ENCODE data around the gene LMTK2.

LMTK2 gene

DNA sequence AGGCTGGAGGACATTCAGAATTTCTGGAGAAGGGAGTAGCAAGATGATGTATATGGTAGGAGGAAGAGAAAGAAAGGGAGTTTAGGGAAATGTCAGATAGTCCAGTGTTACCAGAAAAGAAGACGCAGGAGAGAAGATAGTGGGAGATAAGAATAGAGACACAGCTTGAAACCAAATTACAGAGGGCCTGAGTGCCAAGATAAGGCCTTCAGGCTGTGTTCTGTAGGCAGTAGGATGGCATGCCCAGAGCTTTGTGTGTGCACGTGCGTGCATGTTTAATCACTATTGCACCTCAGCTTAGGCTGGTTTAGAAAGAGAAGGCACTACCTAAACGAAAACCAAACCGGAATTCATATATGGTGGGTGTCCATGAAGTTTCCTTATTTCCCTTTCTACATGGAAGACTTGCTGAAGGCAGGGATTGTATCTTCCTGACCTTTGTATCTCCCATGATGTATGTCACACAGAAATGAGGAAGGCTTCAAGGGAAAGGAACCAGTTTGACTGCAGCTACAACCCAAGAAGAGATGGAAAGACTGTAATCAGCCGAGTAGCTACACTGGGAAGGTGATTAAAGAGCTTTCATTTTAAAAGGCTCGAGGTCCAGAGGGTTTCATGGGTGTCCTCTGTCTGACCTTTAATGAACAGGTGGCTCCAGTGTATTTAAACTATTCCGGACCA is 68.7 kb downstream of the LMTK2 start:
- no peak for DNase-seq (ENCODE audit: low read depth in 2 of 2)

DNA sequence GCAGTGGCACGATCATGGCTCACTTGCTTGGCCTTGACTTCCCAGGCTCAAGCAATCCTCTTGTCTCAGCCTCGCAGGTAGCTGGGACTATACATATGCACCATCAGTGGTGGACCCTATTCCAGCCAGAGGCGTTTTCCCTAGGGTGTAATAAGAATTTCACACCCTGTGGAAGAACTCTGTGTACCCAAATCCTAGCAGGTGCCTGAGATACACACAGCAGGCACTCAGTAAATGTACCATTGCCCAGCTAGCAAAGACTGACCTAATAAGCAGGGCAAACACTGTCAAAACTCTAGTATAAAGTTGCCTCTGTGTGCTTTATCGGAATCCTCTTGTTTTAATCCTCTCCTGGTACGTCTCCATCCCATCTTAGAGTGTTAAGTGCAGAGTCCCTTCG is 70.9 kb downstream of the LMTK2 start:
- DNase-seq (ENCODE audit: low read depth in 2 of 2): no peak

DNA sequence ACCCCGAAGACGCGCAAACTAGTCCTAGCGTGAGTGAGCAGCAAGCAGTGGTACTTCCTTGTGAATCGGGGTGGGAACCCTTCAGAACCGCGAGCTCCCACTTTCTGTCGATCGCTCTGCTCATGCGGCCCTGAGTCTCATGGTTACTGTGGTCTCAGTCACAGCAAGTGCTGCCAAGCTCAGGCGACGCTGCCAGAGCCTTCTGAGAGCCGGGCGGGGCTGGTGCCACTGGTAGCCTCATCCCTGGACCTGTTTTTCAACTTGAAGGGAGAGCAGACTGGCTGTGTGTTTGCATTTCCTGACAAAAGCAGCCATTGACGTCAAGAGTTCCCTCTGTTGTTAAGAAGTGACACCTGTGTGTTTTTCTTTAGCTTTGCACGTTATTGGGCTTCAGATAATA is 71.7 kb downstream of the LMTK2 start:
- DNase-seq (ENCODE audit: low read depth in 2 of 2): no peak

DNA sequence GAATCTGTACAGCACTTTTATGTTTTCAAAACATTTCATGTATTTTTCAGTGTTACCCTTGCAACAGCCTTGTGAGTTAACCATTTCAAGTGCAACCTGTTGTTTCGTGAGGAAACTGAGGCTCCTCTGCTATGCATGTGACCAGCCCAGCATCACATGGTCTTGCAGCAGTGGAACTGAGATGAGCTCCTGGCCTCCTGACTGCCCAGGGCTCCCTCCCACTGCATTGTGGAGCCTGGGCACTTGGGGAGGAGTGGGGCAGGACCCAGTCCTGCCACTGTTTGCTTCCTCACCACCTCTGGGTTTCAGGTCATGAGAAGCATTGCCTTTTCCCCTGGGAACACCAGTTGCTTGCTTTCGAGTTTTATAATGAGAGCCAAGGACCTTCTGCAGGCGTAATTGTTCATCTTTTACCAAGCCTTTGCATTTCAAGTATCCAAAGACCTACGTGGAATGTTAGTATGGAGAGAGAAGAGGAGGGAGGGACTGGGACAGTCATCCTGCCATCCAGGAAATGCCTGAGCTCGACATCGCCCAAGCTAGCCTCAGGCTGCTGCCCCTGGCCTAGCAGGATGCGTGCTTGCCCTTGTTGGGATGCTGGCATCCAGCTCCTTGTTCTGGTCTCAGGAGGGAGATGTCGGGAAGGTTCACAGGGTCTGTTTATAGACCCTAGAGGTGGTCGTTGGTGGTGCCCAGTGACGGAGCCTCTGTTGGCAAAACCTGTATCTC is 72.3 kb downstream of the LMTK2 start:
- no peak for DNase-seq (ENCODE audit: low read depth in 2 of 2)

DNA sequence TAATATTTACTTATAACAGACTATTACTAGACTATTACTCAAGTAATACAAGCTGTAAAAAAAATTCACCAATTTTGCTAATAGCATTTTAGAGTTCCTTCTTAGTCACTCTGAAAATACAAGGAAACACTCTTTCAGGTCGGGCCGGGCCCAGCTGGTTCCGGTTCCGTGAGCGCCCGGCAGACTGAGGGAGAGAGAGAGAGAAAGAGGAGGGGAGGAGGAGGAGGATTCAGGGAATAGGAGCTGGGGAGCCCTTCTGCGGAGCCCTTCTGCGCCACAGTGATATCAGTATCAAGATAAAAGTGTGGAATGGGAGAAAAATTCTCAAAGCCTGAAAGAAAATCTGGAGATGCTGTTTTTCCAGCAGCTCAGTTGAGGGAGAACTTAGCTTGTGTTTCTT is 74.1 kb downstream of the LMTK2 start:
- no peak for DNase-seq (ENCODE audit: low read depth in 2 of 2)

DNA sequence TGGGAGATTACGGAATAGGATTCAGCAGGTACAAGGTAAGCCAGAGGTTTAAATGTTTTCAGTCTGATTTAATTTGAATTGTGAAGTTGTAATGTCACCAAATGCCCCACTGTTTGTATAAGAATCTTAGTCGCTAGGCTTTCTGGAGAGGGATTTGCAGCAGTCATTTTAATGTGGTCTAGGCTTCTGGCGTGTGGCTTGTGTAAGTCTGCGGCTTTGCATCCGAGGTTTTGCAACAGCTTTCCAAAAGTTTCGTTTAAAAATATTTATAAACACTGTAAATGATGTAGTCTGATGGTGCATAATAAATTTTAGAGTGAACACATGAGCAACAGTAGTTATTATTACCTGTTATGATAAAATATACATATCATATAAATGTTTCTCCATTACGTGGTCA is 78.4 kb downstream of the LMTK2 start:
- no peak for DNase-seq (ENCODE audit: low read depth in 2 of 2)

DNA sequence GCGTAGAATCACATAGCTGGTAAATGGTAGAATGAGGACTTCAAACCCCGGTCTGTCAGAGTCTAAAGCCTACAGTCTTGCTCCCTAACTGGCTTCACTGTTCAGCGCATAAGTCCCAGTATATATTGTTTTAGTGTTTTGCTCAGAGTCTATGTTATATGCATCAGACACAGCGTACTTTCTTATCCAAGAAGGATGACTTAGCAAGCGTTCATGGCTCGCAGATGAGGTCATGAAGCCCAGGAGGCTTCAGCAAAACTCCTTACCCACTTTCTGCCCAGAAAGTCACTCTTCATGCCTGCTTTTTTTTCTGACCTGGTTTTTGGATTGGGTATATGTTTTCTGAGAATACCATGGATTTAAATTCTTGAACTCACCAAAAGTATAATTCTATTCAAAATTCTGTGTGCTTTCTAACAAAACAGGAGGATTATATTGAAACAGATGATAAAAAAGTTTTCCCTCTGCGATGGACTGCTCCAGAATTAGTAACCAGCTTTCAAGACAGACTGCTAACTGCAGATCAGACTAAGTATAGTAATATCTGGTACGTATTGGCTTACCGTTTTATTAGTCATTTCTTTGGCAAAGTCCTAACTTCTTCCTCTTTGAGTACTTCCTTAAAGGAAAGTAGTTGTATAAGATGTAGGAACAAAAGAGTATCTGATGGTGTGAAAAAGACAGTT is 79.9 kb downstream of the LMTK2 start:
- no peak for DNase-seq (ENCODE audit: low read depth in 2 of 2)

DNA sequence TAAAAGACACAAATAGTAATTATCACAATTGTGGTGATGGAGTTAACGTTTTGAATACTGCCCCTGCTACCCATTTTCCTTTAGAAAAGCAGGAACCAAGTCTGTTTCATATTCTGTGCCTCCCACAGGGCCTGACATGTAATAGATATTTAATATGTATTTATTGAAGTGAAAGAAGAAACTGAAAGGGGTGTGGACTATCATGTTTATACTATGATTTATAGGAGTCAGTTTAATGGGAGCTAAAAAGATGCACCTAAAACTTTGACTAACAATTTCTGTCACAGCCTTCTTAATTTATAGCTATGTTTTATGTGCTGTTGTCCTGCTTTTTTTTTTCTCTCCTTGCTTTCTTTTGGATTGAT is 80.5 kb downstream of the LMTK2 start:
- DNase-seq (ENCODE audit: low read depth in 2 of 2): no peak

DNA sequence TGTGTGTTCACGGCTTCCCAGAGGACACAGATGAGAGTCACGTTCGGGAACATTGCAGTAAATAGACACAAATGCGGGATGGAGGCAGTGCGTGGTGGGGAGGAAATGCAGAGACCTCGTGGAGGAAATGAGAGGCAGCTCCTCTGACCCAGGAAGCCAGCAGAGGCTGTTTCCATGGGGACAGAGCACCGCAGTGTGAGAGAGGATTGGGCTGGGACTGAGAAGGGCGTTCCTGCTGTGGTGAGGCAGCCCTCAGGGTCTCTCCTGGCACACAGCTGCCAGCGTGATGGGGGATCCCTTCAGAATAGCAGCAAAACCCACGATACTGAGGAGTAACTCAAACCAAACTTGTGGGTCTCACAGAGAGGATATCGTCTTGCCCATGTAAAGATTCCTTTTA is 82.9 kb downstream of the LMTK2 start:
- DNase-seq (ENCODE audit: low read depth in 2 of 2): no peak

DNA sequence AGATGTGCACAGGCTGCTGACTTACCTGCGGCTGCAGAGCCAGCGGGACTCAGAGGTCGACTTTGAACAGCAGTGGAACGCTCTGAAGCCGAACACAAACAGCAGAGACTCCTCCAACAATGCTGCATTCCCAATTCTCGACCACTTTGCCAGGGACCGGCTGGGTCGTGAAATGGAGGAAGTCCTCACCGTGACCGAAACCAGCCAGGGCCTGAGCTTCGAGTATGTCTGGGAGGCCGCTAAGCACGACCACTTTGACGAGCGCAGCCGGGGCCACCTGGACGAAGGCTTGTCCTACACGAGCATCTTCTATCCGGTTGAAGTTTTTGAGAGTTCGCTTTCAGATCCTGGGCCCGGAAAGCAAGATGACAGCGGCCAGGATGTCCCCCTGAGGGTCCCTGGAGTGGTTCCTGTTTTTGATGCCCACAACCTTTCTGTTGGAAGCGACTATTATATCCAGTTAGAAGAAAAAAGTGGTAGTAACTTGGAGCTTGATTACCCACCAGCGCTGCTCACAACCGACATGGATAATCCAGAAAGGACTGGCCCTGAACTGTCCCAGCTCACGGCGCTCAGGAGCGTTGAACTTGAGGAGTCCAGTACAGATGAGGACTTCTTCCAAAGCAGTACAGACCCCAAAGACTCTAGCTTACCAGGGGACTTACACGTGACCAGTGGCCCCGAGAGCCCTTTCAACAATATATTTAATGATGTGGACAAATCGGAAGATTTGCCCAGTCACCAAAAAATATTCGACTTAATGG is 85.2 kb downstream of the LMTK2 start:
- DNase-seq (ENCODE audit: low read depth in 2 of 2): no peak

DNA sequence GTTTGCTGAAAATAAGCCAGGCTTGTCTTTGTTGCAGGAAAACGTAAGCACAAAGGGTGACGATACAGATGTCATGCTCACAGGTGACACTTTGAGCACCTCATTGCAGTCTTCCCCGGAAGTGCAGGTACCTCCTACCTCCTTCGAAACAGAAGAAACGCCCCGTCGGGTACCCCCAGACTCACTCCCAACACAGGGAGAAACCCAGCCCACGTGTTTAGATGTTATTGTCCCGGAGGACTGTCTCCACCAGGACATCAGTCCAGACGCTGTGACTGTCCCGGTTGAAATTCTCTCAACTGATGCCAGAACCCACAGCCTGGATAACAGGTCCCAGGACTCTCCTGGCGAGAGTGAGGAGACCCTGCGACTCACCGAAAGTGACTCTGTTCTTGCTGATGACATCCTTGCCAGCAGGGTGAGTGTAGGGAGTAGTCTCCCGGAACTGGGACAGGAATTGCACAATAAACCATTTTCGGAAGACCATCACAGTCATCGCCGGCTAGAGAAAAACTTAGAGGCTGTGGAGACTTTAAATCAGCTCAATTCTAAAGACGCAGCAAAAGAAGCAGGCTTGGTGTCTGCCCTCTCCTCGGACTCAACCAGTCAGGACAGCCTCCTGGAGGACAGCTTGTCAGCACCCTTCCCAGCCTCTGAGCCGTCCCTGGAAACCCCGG is 86.3 kb downstream of the LMTK2 start:
- DNase-seq (ENCODE audit: low read depth in 2 of 2): no peak

DNA sequence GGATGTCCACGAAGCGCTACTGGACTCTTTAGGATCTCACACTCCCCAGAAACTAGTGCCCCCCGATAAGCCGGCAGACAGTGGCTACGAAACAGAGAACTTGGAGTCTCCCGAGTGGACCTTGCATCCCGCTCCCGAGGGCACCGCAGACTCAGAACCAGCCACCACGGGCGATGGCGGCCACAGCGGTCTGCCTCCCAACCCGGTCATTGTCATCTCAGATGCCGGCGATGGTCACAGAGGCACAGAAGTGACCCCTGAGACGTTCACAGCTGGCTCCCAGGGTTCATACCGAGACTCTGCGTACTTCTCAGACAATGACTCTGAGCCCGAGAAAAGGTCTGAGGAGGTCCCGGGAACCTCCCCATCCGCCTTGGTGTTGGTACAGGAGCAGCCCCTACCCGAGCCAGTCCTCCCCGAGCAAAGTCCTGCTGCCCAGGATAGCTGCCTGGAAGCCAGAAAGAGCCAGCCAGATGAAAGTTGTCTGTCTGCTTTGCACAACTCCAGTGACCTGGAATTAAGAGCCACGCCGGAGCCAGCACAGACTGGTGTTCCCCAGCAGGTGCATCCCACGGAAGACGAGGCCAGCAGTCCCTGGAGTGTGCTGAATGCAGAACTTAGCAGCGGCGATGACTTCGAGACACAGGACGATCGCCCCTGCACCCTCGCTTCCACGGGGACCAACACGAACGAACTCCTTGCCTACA is 87.0 kb downstream of the LMTK2 start:
- no peak for DNase-seq (ENCODE audit: low read depth in 2 of 2)

DNA sequence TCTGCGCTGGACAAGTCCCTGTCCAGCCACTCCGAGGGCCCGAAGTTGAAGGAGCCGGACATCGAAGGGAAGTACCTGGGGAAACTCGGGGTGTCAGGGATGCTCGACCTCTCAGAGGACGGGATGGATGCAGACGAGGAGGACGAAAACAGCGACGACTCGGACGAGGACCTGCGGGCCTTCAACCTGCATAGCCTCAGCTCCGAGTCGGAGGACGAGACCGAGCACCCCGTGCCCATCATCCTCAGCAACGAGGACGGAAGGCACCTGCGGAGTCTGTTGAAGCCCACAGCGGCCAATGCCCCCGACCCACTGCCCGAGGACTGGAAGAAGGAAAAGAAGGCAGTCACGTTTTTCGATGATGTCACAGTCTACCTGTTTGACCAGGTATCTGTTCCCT is 87.5 kb downstream of the LMTK2 start:
- no peak for DNase-seq (ENCODE audit: low read depth in 2 of 2)

DNA sequence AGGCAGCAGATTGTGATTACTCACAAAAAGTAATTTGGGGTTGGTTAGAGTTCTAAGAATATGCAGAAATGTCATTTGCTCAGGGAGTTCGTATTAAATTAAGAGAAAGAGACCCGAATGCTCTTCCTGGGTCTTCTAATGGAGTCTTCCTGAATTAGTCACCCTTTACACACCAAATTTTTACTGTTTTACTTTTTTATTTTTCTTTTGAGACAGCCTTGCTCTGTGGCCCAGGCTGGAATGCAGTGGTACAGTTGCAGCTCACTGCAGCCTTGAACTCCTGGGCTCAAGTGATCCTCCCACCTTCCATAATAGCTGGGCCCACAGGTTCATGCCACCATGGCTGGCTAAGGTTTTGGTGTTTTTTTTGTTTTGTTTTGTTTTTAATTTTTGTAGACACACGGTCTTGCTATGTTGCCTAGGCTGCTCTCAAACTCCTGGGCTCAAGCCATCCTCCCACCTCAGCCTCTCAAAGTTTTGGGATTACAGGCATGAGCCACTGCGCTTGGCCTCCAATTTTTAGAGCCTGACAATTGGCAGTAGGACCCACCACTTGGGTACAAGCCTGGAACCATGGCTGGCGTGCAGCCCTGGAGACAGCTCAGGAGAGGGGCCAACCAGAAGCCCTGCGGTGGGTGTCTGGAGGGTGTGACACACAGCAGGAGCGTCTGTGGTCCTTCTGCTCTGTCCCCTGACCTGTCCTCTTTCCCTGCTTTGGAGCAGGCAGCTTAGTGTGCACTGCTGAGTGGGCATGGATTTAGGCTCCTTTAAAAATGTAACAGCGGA is 88.2 kb downstream of the LMTK2 start:
- DNase-seq (ENCODE audit: low read depth in 2 of 2): no peak

DNA sequence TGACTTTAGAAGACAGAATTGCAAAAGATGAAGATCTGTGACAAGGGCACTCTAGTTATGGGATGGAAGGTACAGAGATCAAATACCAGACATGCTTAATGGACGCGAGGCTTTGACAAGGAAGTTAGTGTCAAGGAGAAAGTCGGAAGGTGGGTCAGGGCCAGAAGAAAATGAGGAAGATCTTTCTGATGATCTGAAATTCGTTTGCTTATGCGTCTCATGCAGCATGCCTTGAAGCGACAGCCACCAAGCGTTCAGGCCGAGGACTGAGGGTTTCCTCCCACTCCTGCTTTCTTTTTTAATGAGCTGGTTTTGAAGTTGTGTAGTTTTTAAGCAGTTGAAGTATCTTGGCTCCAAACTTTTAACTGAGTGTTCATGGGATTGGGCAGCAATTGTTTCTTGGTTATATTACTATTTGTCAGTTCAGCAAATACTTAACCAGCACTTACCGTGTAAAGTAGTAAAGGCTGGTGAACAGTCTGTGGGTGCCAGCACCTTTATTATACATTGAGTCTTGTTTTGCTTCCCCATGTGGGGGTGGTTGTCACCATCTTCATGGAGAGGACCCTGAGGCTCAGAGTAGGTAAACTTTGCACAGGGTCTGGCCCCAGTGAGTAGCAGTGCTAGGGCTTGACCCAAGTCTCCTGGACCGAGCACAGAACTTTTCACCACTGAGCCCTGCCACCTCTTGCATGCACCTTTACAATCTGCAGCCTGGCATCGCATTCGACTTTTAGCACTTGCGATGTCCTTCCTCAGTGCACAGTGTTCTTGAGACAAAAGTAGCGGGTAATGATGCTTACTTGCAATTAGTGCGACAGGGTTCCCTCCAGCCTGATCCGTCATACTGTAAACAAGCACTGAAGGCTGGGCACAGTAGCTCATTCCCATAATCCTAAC is 90.3 kb downstream of the LMTK2 start:
- no peak for DNase-seq (ENCODE audit: low read depth in 2 of 2)

DNA sequence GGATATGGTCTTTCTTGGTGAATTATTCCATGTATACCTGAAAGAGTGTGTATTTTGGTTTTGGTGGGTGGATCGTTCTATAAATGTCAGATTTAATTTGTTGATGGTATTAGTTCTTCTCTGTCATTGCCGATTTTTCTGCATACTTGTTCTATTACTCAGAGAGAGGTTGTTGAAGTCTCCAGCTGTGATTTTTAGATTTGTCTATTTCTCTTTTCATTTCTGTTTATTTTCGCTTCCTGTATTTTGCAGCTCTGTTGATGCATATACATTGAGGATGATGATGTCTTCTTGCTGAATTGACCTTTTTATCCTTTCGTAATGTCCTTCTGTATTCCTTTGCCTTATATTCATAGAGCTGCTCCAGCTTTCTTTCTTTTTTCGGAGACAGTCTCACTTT is 92.5 kb downstream of the LMTK2 start:
- DNase-seq (ENCODE audit: low read depth in 2 of 2): no peak

DNA sequence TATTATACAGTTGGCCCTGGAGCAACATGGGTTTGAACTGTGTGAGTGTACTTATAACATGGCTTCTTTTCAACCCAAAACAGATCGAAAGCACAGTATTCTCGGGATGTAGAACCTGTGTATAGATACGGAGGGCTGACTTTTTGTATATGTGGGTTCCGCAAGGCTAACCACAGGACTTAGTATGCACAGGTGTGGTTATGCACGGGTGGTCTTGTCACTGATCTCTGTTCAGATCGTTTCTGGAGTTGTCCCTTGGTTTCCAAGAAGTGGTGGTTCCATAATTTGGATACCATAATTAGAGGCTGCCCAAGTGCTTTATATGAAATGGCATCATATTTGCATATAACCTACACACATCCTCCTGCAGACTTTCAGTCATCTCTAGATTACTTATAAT is 93.7 kb downstream of the LMTK2 start:
- no peak for DNase-seq (ENCODE audit: low read depth in 2 of 2)

DNA sequence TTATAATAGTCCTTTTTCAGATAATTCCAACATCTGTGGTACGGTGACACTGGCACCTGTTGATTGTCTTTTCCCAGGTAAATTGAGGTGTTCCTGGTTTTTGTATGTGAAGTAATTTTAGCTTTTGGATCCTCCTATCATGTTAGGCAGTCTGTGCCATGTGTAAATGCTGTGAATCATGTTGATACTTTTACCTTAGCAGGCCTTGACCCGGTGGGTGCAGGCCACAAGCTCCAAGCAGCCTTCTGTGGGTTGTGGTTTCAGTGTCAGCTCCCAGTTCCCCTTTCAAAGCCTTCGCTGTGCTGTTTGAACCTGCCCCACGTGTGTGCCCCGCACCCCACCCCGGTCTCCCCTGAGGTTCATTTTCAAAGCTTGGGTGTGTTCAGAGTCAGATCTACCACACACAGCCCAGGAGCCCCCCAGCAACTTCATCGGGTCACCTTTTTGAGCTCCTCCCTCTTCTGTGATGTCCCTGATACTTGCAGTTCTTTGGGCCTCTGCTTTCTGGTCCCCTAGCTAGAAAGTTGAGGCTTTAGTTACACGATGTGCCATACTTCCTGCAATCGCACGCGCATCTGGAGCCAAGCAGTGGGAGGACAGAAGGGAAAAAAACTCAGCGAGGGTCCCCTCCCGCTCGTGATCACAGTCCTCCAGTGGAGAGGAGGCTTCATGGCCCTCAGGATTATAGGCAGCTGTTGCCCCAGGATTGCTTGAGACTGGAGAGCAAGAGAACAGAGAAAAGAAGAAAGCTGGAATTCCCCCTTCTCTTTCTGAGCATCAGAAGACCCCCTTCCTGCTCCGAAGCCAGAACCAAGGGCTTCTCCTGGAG is 95.9 kb downstream of the LMTK2 start:
- peak; percentile 54 to 69 for DNase-seq (ENCODE audit: low read depth in 2 of 2)

All from stimulated activated CD4-positive, alpha-beta T cell treated with anti-CD3 and anti-CD28 coated beads, Interleukin-15, amount 100 ng/mL, for 48 hours (primary cell).